ENCODE data around the gene SCGB3A2. TPM values are rescaled to one million over a fixed set of nuclear protein-coding genes. Genes with fewer than 3 reads are reported as not detected.

Gene SCGB3A2
- total and polyA plus RNA-seq, 2 of the 8 experiments (the other 6 are each of a cell fraction or from before 2014, with no cell fraction given) = 47.1 to 63.6 TPM

DNA sequence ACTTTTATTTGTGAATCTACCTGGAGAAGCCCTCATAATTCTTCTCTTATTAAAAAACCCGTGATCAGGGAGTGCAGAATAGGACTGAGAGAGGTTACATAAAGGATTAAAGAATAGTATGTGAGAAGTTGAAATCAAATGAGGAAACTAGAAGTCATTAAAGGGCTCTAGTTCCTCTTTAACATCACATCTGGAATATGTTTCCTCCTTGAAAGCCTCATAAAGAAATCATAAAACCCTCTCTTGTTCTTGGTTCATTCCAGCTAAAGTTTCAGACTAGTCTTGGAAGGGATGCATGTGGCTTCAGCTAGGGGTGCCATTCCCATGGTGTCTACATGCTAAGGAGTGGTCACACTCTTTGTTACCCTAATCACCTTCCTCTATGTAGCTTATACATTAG is 33.5 kb downstream of the SCGB3A2 start (continued):
- TF ChIP-seq CTBP2 (IDR thresholded peaks at IDR 0.05; ENCODE audit: borderline replicate concordance, insufficient read depth, insufficient read length, low read length) (no peak), SRF (IDR thresholded peaks at IDR 0.05; ENCODE audit: low read depth, low read length) (no peak)
